ENCODE data around the gene LATS2.

Gene LATS2

GRCh38 chr13:21063031-21063430 is 1.6 kb upstream of the LATS2 start:
- no peak for TF ChIP-seq POLR2AphosphoS5 (IDR thresholded peaks at IDR 0.05; ENCODE audit: low read depth, low read length)
- TF ChIP-seq FOXP2 (optimal IDR thresholded peaks at IDR 0.05; ENCODE audit: borderline replicate concordance, extremely low read depth, extremely low read length, insufficient read depth) = no peak
- no peak for TF ChIP-seq REST (IDR thresholded peaks at IDR 0.05; ENCODE audit: insufficient read depth in 1 of 2, low read depth in 2 of 2, low read length in 2 of 2)
- TF ChIP-seq SIN3A (IDR thresholded peaks at IDR 0.05; ENCODE audit: borderline replicate concordance, insufficient read depth, low read length) = no peak
- no peak for TF ChIP-seq TAF1 (IDR thresholded peaks at IDR 0.05; ENCODE audit: borderline replicate concordance, insufficient read depth, low read length)

GRCh38 chr13:21060338-21061028 is 903 bp downstream of the LATS2 start:
- TF ChIP-seq POLR2AphosphoS5 (IDR thresholded peaks at IDR 0.05; ENCODE audit: low read depth, low read length) (no peak), FOXP2 (optimal IDR thresholded peaks at IDR 0.05; ENCODE audit: borderline replicate concordance, extremely low read depth, extremely low read length, insufficient read depth) (peak; percentile 10), REST (IDR thresholded peaks at IDR 0.05; ENCODE audit: insufficient read depth in 1 of 2, low read depth in 2 of 2, low read length in 2 of 2) (no peak)

GRCh38 chr13:21059641-21060337 is 1.6 kb downstream of the LATS2 start:
- TF ChIP-seq TAF1 (IDR thresholded peaks at IDR 0.05; ENCODE audit: borderline replicate concordance, insufficient read depth, low read length) = no peak
- no peak for TF ChIP-seq REST (IDR thresholded peaks at IDR 0.05; ENCODE audit: insufficient read depth in 1 of 2, low read depth in 2 of 2, low read length in 2 of 2)
- no peak for TF ChIP-seq POLR2AphosphoS5 (IDR thresholded peaks at IDR 0.05; ENCODE audit: low read depth, low read length)
- TF ChIP-seq SIN3A (IDR thresholded peaks at IDR 0.05; ENCODE audit: borderline replicate concordance, insufficient read depth, low read length) = no peak

GRCh38 chr13:21058361-21058760 is 3.0 kb downstream of the LATS2 start:
- no peak for TF ChIP-seq TAF1 (IDR thresholded peaks at IDR 0.05; ENCODE audit: borderline replicate concordance, insufficient read depth, low read length)
- no peak for TF ChIP-seq FOXP2 (optimal IDR thresholded peaks at IDR 0.05; ENCODE audit: borderline replicate concordance, extremely low read depth, extremely low read length, insufficient read depth)

GRCh38 chr13:21055511-21056045 is 5.8 kb downstream of the LATS2 start:
- no peak for TF ChIP-seq FOXP2 (optimal IDR thresholded peaks at IDR 0.05; ENCODE audit: borderline replicate concordance, extremely low read depth, extremely low read length, insufficient read depth)
- TF ChIP-seq REST (IDR thresholded peaks at IDR 0.05; ENCODE audit: insufficient read depth in 1 of 2, low read depth in 2 of 2, low read length in 2 of 2) = no peak
- TF ChIP-seq SIN3A (IDR thresholded peaks at IDR 0.05; ENCODE audit: borderline replicate concordance, insufficient read depth, low read length) = no peak
- no peak for TF ChIP-seq TAF1 (IDR thresholded peaks at IDR 0.05; ENCODE audit: borderline replicate concordance, insufficient read depth, low read length)
- TF ChIP-seq POLR2AphosphoS5 (IDR thresholded peaks at IDR 0.05; ENCODE audit: low read depth, low read length) = no peak
